BJ (cell line): ENCODE results near the gene LZTR1. TPM values are rescaled to one million over a fixed set of nuclear protein-coding genes. Genes with fewer than 3 reads are reported as not detected.

Experiments used
- CTCF ChIA-PET: fragments of 350-600 bp; formaldehyde crosslinking; extraction: SDS; loops from one replicate; lab custom pipeline; 2021; ENCODE audit warnings: antibody characterized with exemption, inconsistent platforms; lab: Yijun Ruan, JAX
- POLR2A ChIA-PET: fragments of 300-600 bp; sonication (Branson Sonifier 250); formaldehyde crosslinking; extraction: SDS; loops from one replicate; lab custom pipeline; 2021; ENCODE audit warnings: antibody characterized with exemption; lab: Charles Lee
- DNase-seq: peaks from one replicate; pipeline ENCODE4 v3.0.0-alpha.2; 2011; ENCODE audit warnings: low read depth
- H3K27me3 ChIP-seq: 2 replicates; pipeline ENCODE4 v1.6.0; 2011; ENCODE audit warnings: low read length; ENCODE audit not compliant: control insufficient read depth, insufficient read depth
- H3K36me3 ChIP-seq: 2 replicates; pipeline ENCODE4 v1.5.1; 2011; ENCODE audit warnings: low read length; ENCODE audit not compliant: control insufficient read depth, insufficient read depth
- H3K4me3 ChIP-seq: 2 replicates; pipeline ENCODE4 v1.5.1; 2011; ENCODE audit warnings: low read depth, mild to moderate bottlenecking, control low read depth, low read length
- CTCF ChIP-seq: IDR thresholded peaks from 2 replicates; pipeline ENCODE4 v1.5.1; 2011; ENCODE audit warnings: low read depth, mild to moderate bottlenecking, control low read depth, inconsistent platforms, low read length, moderate library complexity; ENCODE audit not compliant: insufficient read depth
- polyA plus RNA-seq: library from polyadenylated mRNA; depleted of rRNA; stranded (reverse); fragments of >200 nt; gene quantifications from 2 replicates; pipeline ENCODE4 v1.2.3, GENCODE V29; 2011

The LZTR1 gene
- polyA plus RNA-seq, 1 experiment, result 45.9 TPM

- DNase-seq, result no peak
- TF ChIP-seq CTCF, result no peak
- H3K27me3 ChIP-seq, result no peaks in the 10 kb centered on the region
- no peak overlapping the region for H3K4me3 ChIP-seq
- CTCF ChIA-PET, result interaction anchor here (1.0 to 1.3 kb wide), 2 partner anchors 14 to 125 kb away, joined by 3 read pairs; no protein-coding TSS in a partner anchor
- 0 out of 2 replicates have a peak, but pooled peaks cover 2% of the 10 kb centered on the region for H3K36me3 ChIP-seq
- POLR2A ChIA-PET, result no interaction called here
These were observed 27.7 kb downstream of the LZTR1 start for GRCh38 chr22:21009638-21010425.

DNA sequence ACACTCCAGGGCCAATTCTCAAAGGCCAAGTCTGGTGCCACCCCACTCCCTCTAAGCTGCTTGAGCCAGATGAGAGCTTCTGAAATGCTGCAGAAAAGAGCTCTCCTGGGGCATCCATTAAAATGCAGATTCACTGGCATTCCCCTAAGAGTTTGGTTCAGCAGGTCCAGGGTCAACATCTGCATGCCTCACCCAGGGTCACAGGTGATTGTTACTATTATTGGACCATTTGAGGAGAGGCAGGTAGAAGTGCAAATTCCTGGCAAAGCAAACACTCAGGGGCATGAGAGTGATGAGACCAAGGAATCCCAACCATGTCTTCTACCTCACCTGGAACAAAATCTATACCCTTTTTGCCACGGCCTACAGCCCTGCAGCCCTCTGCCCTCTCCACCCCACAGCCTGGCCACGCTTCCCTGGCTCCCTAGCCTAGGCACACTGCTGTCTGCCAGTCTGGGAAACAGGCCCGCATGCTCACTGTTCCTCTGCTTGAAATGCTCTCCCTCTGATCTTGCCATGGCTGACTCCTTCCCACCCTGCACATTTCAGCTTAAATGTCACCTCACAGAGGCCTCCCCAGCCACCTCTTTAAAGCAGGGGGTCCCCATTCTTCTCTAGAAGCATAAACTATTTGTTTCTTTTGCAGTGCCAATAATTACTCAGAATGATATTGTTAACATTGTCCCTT is 28.5 kb downstream of the LZTR1 start:
- TF ChIP-seq CTCF, result no peak
- H3K36me3 ChIP-seq, result 0 out of 2 replicates have a peak, but pooled peaks cover 2% of the 10 kb centered on the region
- ChIA-PET POLR2A (no interaction called here), CTCF (interaction anchor here (1.0 to 1.3 kb wide), 2 partner anchors 14 to 126 kb away, joined by 3 read pairs; no protein-coding TSS in a partner anchor)
- H3K27me3 ChIP-seq, result no peaks in the 10 kb centered on the region
- no peak overlapping the region for H3K4me3 ChIP-seq
- DNase-seq, result no peak

GRCh38 chr22:21012446-21013407 is 30.6 kb downstream of the LZTR1 start:
- 0 out of 2 replicates have a peak, but pooled peaks cover 2% of the 10 kb centered on the region for H3K36me3 ChIP-seq
- H3K27me3 ChIP-seq, result no peaks in the 10 kb centered on the region; the same call in 1 of the 2 replicates
- no peak for TF ChIP-seq CTCF
- no peak for DNase-seq
- ChIA-PET POLR2A (no interaction called here), CTCF (interaction anchor here (0.6 to 1.4 kb wide), 3 partner anchors 10 to 127 kb away, joined by 3 to 4 read pairs (median 4); no protein-coding TSS in a partner anchor)
- H3K4me3 ChIP-seq, result no peak overlapping the region

DNA sequence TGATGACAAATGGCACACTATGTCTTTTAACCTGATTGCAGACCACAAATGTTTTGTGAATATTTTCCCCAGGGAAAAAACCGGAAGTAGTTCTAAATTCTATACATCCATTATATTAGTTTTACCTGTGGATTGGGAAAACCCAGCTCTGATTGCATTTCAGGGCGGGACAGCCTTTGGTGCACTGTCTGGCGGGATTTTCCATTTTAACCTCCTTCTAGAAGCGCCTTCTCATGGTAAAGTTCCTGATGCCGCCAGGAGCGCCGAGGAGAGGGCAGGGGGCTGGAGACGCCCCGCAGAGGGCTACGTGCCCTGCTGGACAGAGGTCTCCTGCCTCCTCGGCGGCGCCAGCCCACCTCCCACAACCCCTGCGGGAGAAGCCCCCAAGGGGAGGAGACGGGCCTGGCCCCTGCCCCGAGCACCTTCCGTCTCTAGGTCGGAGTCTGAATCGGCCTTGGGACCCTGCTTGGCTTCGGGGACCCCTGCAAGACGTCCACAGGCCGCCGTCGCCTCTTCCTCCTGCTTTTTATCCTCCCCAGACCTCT is 31.6 kb downstream of the LZTR1 start:
- Histone ChIP-seq H3K27me3 (no peaks in the 10 kb centered on the region; the same call in 1 of the 2 replicates), H3K36me3 (no peaks in the 10 kb centered on the region), H3K4me3 (peak overlapping the region; percentile 60)
- ChIA-PET POLR2A (no interaction called here), CTCF (interaction anchor here (1.4 kb wide), 1 partner anchor 128 kb away, joined by 4 read pairs; no protein-coding TSS in a partner anchor)
- TF ChIP-seq CTCF, result no peak
- DNase-seq, result no peak
